Astrocyte of the spinal cord (primary cell): ENCODE measurements around the gene SIVA1.
A peak's percentile ranks its signal among the peaks of the same experiment; 100 is the strongest.

ENCODE experiments used
- DNase-seq: peaks from one replicate; pipeline ENCODE4 v3.0.0; 2011; ENCODE audit warnings: low read depth, low spot score
- H3K4me3 ChIP-seq: 2 replicates; pipeline ENCODE4 v1.5.1; 2011; ENCODE audit warnings: low read depth, mild to moderate bottlenecking, low read length, moderate library complexity
- CTCF ChIP-seq: IDR thresholded peaks from 2 replicates; pipeline ENCODE4 v1.5.1; 2012; ENCODE audit warnings: low read depth, mild to moderate bottlenecking, low read length, inconsistent platforms
- in situ Hi-C: cut with HindIII; loops from 2 replicates; pipeline ENCODE4 v1.10.0; 2017; ENCODE audit warnings: low sequenced_read_pairs

The SIVA1 gene

GRCh38 chr14:104777808-104778249, 24.9 kb downstream of the SIVA1 start:
- no peak for DNase-seq
- in situ Hi-C loops = no loop called here
- no peak for TF ChIP-seq CTCF
- H3K4me3 ChIP-seq = no peak overlapping the region

- TF ChIP-seq CTCF = peak; percentile 1
- no peak overlapping the region for H3K4me3 ChIP-seq
- in situ Hi-C loops = no loop called here
- DNase-seq = no peak
These were observed 25.9 kb downstream of the SIVA1 start for GRCh38 chr14:104778694-104779331.

- no peak for DNase-seq
- TF ChIP-seq CTCF = no peak
- H3K4me3 ChIP-seq = no peak overlapping the region
- in situ Hi-C loops = no loop called here
These were observed 27.0 kb downstream of the SIVA1 start for GRCh38 chr14:104779776-104780512.

GRCh38 chr14:104780513-104781030, 27.6 kb downstream of the SIVA1 start:
- TF ChIP-seq CTCF = no peak
- no peak for DNase-seq
- H3K4me3 ChIP-seq = no peak overlapping the region
- in situ Hi-C loops = no loop called here

GRCh38 chr14:104781271-104782077, 28.5 kb downstream of the SIVA1 start:
- in situ Hi-C loops = no loop called here
- TF ChIP-seq CTCF = no peak
- no peak overlapping the region for H3K4me3 ChIP-seq
- no peak for DNase-seq

- TF ChIP-seq CTCF = no peak
- DNase-seq = no peak
- no peak overlapping the region for H3K4me3 ChIP-seq
- in situ Hi-C loops = no loop called here
These were observed 29.3 kb downstream of the SIVA1 start for GRCh38 chr14:104782086-104782807.
